ENCODE measurements around the gene TANC1. TPM values are rescaled to one million over a fixed set of nuclear protein-coding genes. Genes with fewer than 3 reads are reported as not detected.

Gene TANC1
- total RNA-seq, 2 donors from 2014 or later: 2.9 to 9.5 TPM

DNA sequence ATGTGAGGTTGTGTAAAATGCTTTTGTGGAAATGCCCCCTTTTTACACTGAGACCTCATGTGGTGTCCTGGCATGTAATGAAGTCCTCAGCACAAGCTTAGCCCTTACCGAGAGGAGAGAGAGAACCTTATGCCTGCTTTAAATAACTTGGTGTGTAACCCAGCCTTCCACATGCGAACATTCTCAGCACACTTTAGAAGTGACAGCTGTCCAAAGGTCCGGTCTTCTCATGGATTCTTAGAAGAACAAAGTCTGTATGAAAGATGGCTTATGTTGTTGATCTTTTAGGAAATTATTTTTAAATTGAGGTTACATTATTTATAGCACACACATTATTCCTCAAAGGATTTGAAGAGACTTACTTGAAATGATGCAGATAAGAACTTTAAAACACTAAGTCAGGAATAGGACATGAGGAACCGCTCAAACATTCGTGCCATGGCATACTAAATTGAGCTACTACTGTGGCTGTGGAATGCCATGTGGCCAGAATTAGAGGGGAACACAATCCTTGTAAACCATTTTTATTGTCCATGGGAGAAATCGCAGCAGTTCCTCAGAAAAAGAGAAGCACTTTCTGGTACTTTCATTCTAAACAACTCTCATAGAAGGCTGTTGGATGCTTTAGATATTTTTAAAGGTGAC lies 238.4 kb downstream of the TANC1 start:
- Histone ChIP-seq H3K27ac (ENCODE audit: low read depth, low read length) (no peak overlapping the region), H3K9ac (ENCODE audit: extremely low read depth, low read length, poor library complexity, severe bottlenecking) (no peak overlapping the region), H3K4me1 (ENCODE audit: control insufficient read depth, insufficient read depth, low read length) (peaks cover 2% of the 10 kb centered on the region), H3K4me3 (ENCODE audit: low read length) (no peak overlapping the region), H3K9me3 (ENCODE audit: control insufficient read depth, low read length) (no peaks in the 10 kb centered on the region), H3K36me3 (ENCODE audit: control insufficient read depth, insufficient read depth, low read length) (peaks cover 71% of the 10 kb centered on the region), H3K27me3 (ENCODE audit: control insufficient read depth, insufficient read depth, low read length, poor library complexity, severe bottlenecking) (no peaks in the 10 kb centered on the region)
- H3K27me3 Mint-ChIP-seq (ENCODE audit: insufficient read depth): peaks cover 9% of the 10 kb centered on the region
- DNase-seq: no peak
- no peaks in the 10 kb centered on the region for H3K36me3 Mint-ChIP-seq (ENCODE audit: low read depth)
- 90 to 93% methylated on average over 4 to 6 of the region's 6 CpGs for WGBS, 2 experiments (ENCODE audit: insufficient coverage in 1 of 2, insufficient read length in 1 of 2)
- no peak overlapping the region for H3K4me3 Mint-ChIP-seq
- TF ChIP-seq, protein P1, sequence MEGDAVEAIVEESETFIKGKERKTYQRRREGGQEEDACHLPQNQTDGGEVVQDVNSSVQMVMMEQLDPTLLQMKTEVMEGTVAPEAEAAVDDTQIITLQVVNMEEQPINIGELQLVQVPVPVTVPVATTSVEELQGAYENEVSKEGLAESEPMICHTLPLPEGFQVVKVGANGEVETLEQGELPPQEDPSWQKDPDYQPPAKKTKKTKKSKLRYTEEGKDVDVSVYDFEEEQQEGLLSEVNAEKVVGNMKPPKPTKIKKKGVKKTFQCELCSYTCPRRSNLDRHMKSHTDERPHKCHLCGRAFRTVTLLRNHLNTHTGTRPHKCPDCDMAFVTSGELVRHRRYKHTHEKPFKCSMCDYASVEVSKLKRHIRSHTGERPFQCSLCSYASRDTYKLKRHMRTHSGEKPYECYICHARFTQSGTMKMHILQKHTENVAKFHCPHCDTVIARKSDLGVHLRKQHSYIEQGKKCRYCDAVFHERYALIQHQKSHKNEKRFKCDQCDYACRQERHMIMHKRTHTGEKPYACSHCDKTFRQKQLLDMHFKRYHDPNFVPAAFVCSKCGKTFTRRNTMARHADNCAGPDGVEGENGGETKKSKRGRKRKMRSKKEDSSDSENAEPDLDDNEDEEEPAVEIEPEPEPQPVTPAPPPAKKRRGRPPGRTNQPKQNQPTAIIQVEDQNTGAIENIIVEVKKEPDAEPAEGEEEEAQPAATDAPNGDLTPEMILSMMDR (conservative IDR thresholded peaks at IDR 0.05): no peak
- H3K9me3 Mint-ChIP-seq: no peaks in the 10 kb centered on the region
- H3K4me1 Mint-ChIP-seq: peaks cover 8% of the 10 kb centered on the region
- H3K27ac Mint-ChIP-seq: no peak overlapping the region

DNA sequence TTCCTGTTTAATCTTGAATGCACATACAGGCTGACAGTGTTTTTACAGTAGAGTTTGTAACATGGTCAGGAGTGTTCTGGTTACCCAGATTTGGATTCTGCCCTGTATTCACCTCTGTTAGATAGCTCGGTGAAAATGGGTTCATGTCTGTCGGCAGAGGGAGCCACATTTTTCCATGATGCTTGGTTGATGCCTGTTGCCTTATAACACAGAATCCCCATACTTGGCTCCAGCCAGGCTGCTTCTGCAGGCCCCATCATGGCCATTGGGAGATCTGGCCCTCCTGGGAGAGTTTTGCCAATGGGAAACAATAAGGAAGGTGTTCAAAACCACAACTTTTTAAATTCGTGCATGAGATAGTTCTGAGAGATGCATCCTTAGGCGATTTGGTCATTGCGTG lies 240.0 kb downstream of the TANC1 start:
- H3K27ac ChIP-seq (ENCODE audit: low read depth, low read length): no peak overlapping the region
- H3K27me3 ChIP-seq (ENCODE audit: control insufficient read depth, insufficient read depth, low read length, poor library complexity, severe bottlenecking): no peaks in the 10 kb centered on the region
- WGBS, 2 experiments (ENCODE audit: insufficient coverage in 1 of 2, insufficient read length in 1 of 2): 93 to 95% methylated on average over 4 to 5 of the region's 5 CpGs
- TF ChIP-seq, protein P1 (conservative IDR thresholded peaks at IDR 0.05): peak; percentile 25
- Mint-ChIP-seq H3K27me3 (ENCODE audit: insufficient read depth) (peaks cover 14% of the 10 kb centered on the region), H3K27ac (no peak overlapping the region), H3K4me1 (peaks cover 14% of the 10 kb centered on the region), H3K36me3 (ENCODE audit: low read depth) (no peaks in the 10 kb centered on the region), H3K9me3 (no peaks in the 10 kb centered on the region), H3K4me3 (no peak overlapping the region)
- H3K4me1 ChIP-seq (ENCODE audit: control insufficient read depth, insufficient read depth, low read length): peaks cover 5% of the 10 kb centered on the region
- peak; percentile 43 for DNase-seq
- no peaks in the 10 kb centered on the region for H3K9me3 ChIP-seq (ENCODE audit: control insufficient read depth, low read length)
- no peak overlapping the region for H3K9ac ChIP-seq (ENCODE audit: extremely low read depth, low read length, poor library complexity, severe bottlenecking)
- peaks cover 73% of the 10 kb centered on the region for H3K36me3 ChIP-seq (ENCODE audit: control insufficient read depth, insufficient read depth, low read length)
- no peak overlapping the region for H3K4me3 ChIP-seq (ENCODE audit: low read length)

DNA sequence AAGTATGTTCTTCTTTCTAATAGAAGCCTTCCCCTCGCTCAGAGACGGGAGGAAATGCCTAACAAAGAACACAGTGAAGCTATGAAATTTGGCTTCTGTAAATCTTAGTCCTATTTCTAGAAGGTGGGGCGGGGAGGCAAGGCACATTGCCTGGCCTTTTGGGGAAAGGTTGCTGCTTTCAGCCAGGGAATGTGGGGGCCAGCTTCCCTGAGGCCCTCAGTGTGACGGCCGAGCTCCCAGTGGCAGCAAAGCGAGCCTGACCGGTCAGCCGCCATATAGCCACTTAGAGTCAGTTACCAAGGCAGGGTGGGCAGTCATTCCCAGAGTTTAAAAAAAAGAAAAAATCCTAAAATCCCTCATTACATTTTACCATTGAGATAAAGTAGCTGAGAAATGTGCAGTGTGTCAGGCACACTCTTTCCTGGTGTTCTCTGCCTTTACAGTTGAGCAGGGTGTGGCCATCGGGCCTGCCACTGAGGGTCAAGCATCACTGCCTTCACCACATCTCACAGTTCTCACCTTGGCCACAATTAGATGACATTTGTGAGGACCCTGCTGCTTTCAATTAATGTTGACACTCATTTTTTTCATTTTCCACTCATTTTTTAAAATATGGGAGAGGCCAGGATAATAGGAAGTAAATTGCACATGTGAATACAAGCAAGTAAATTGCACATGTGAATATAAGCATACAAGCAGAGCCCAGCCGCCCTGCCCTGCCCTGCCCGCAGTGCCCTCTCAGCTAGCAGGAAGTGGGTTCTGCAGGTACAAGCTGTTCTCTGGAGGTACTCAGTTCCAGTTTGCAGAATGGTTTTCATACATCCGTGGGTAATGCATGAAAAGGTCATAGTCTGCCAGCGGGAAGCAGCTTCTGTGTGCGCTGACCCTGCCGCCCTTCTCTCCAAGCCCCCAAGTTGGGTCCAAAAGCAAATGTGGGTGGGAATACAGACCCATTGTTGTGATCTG lies 241.2 kb downstream of the TANC1 start:
- peaks cover 14% of the 10 kb centered on the region for H3K4me1 Mint-ChIP-seq
- H3K36me3 ChIP-seq (ENCODE audit: control insufficient read depth, insufficient read depth, low read length): peaks cover 74% of the 10 kb centered on the region
- peaks cover 5% of the 10 kb centered on the region for H3K4me1 ChIP-seq (ENCODE audit: control insufficient read depth, insufficient read depth, low read length)
- no peaks in the 10 kb centered on the region for H3K9me3 ChIP-seq (ENCODE audit: control insufficient read depth, low read length)
- peak; percentile 32 for DNase-seq
- no peaks in the 10 kb centered on the region for H3K27me3 ChIP-seq (ENCODE audit: control insufficient read depth, insufficient read depth, low read length, poor library complexity, severe bottlenecking)
- peaks cover 18% of the 10 kb centered on the region for H3K27me3 Mint-ChIP-seq (ENCODE audit: insufficient read depth)
- peaks cover 6% of the 10 kb centered on the region for H3K36me3 Mint-ChIP-seq (ENCODE audit: low read depth)
- no peak overlapping the region for H3K4me3 Mint-ChIP-seq
- TF ChIP-seq, protein P1 (conservative IDR thresholded peaks at IDR 0.05): no peak
- no peak overlapping the region for H3K9ac ChIP-seq (ENCODE audit: extremely low read depth, low read length, poor library complexity, severe bottlenecking)
- H3K4me3 ChIP-seq (ENCODE audit: low read length): no peak overlapping the region
- H3K9me3 Mint-ChIP-seq: no peaks in the 10 kb centered on the region
- WGBS, 2 experiments (ENCODE audit: insufficient coverage in 1 of 2, insufficient read length in 1 of 2): 93 to 96% methylated on average over 12 to 15 of the region's 15 CpGs
- no peak overlapping the region for H3K27ac Mint-ChIP-seq
- no peak overlapping the region for H3K27ac ChIP-seq (ENCODE audit: low read depth, low read length)
